Memory B cell (primary cell): Measurements from ENCODE around the gene SLC3A2.

Experiments used
- ATAC-seq: fragments of 150-1000 bp; cut with Tn5 transposase; 2 replicates; pipeline ENCODE4 v1.10.0; 2021; ENCODE audit warnings: low read depth, mild to moderate bottlenecking, moderate library complexity
- DNase-seq, 2 donors: peaks; one replicate each; pipeline ENCODE4 v3.0.0; 2022; ENCODE audit warnings: low spot score in 2 of 2
- H3K27ac Mint-ChIP-seq: one replicate; pipeline ENCODE4 v1.8.0; 2022; ENCODE audit warnings: mild to moderate bottlenecking, moderate library complexity, mixed read lengths
- H3K27me3 Mint-ChIP-seq: one replicate; pipeline ENCODE4 v1.8.0; 2022; ENCODE audit warnings: mixed read lengths
- H3K36me3 Mint-ChIP-seq: one replicate; pipeline ENCODE4 v1.8.0; 2022; ENCODE audit warnings: mild to moderate bottlenecking, mixed read lengths
- H3K4me1 Mint-ChIP-seq: one replicate; pipeline ENCODE4 v1.8.0; 2022; ENCODE audit warnings: mixed read lengths
- H3K4me3 Mint-ChIP-seq: one replicate; pipeline ENCODE4 v1.8.0; 2022; ENCODE audit warnings: mild to moderate bottlenecking, moderate library complexity, mixed read lengths
- H3K9me3 Mint-ChIP-seq: one replicate; pipeline ENCODE4 v1.8.0; 2022; ENCODE audit warnings: mixed read lengths

The SLC3A2 gene

GRCh38 chr11:62881579-62882430 is 1.1 kb downstream of the SLC3A2 start:
- Mint-ChIP-seq H3K27ac (peak overlapping the region; percentile 95), H3K4me3 (peak overlapping the region; percentile 100), H3K36me3 (peaks cover 27% of the 10 kb centered on the region), H3K27me3 (no peaks in the 10 kb centered on the region), H3K4me1 (peaks cover 26% of the 10 kb centered on the region), H3K9me3 (no peaks in the 10 kb centered on the region)
- peak; percentile 62 for ATAC-seq
- DNase-seq: peak in 1 of 2 donors; percentile 28

GRCh38 chr11:62882431-62882749 is 1.7 kb downstream of the SLC3A2 start:
- DNase-seq (no peak), ATAC-seq (no peak)
- Mint-ChIP-seq H3K27ac (peak overlapping the region; percentile 95), H3K27me3 (no peaks in the 10 kb centered on the region), H3K9me3 (no peaks in the 10 kb centered on the region), H3K36me3 (peaks cover 28% of the 10 kb centered on the region), H3K4me1 (peaks cover 26% of the 10 kb centered on the region), H3K4me3 (peak overlapping the region; percentile 100)

- H3K4me3 Mint-ChIP-seq: peak overlapping the region; percentile 100
- no peaks in the 10 kb centered on the region for H3K9me3 Mint-ChIP-seq
- H3K4me1 Mint-ChIP-seq: peaks cover 26% of the 10 kb centered on the region
- no peak for DNase-seq
- no peaks in the 10 kb centered on the region for H3K27me3 Mint-ChIP-seq
- no peak for ATAC-seq
- peak overlapping the region; percentile 95 for H3K27ac Mint-ChIP-seq
- H3K36me3 Mint-ChIP-seq: peaks cover 30% of the 10 kb centered on the region
These were observed 2.2 kb downstream of the SLC3A2 start for GRCh38 chr11:62882788-62883501.

GRCh38 chr11:62883673-62884072 is 3.0 kb downstream of the SLC3A2 start:
- Mint-ChIP-seq H3K9me3 (no peaks in the 10 kb centered on the region), H3K27ac (peak overlapping the region; percentile 95), H3K27me3 (no peaks in the 10 kb centered on the region), H3K4me3 (no peak overlapping the region), H3K36me3 (peaks cover 32% of the 10 kb centered on the region), H3K4me1 (peaks cover 26% of the 10 kb centered on the region)
- DNase-seq: no peak
- ATAC-seq: no peak

- no peaks in the 10 kb centered on the region for H3K27me3 Mint-ChIP-seq
- ATAC-seq (no peak), DNase-seq (no peak)
- H3K27ac Mint-ChIP-seq: no peak overlapping the region
- H3K4me3 Mint-ChIP-seq: no peak overlapping the region
- H3K9me3 Mint-ChIP-seq: no peaks in the 10 kb centered on the region
- H3K4me1 Mint-ChIP-seq: peaks cover 20% of the 10 kb centered on the region
- H3K36me3 Mint-ChIP-seq: peaks cover 42% of the 10 kb centered on the region
These were observed 4.5 kb downstream of the SLC3A2 start for GRCh38 chr11:62885137-62885750.

- Mint-ChIP-seq H3K27ac (no peak overlapping the region), H3K36me3 (peaks cover 33% of the 10 kb centered on the region), H3K9me3 (no peaks in the 10 kb centered on the region), H3K4me3 (no peak overlapping the region), H3K4me1 (peaks cover 8% of the 10 kb centered on the region), H3K27me3 (no peaks in the 10 kb centered on the region)
- DNase-seq (no peak), ATAC-seq (no peak)
These were observed 7.7 kb downstream of the SLC3A2 start for GRCh38 chr11:62888406-62888805.

- Mint-ChIP-seq H3K4me3 (no peak overlapping the region), H3K4me1 (peaks cover 3% of the 10 kb centered on the region), H3K27ac (no peak overlapping the region), H3K36me3 (peaks cover 28% of the 10 kb centered on the region), H3K9me3 (no peaks in the 10 kb centered on the region), H3K27me3 (no peaks in the 10 kb centered on the region)
- DNase-seq (no peak), ATAC-seq (no peak)
These were observed 8.4 kb downstream of the SLC3A2 start for GRCh38 chr11:62889126-62889483.

GRCh38 chr11:62889484-62890437 is 9.1 kb downstream of the SLC3A2 start:
- no peak overlapping the region for H3K4me3 Mint-ChIP-seq
- ATAC-seq (no peak), DNase-seq (no peak)
- peaks cover 24% of the 10 kb centered on the region for H3K36me3 Mint-ChIP-seq
- H3K4me1 Mint-ChIP-seq: no peaks in the 10 kb centered on the region
- H3K9me3 Mint-ChIP-seq: no peaks in the 10 kb centered on the region
- no peak overlapping the region for H3K27ac Mint-ChIP-seq
- H3K27me3 Mint-ChIP-seq: peaks cover 2% of the 10 kb centered on the region

- Mint-ChIP-seq H3K9me3 (no peaks in the 10 kb centered on the region), H3K27me3 (peaks cover 9% of the 10 kb centered on the region), H3K4me1 (no peaks in the 10 kb centered on the region), H3K27ac (no peak overlapping the region), H3K36me3 (peaks cover 14% of the 10 kb centered on the region), H3K4me3 (no peak overlapping the region)
- ATAC-seq (no peak), DNase-seq (no peak)
These were observed 11.6 kb downstream of the SLC3A2 start for GRCh38 chr11:62892077-62892922.

- DNase-seq: no peak
- peaks cover 19% of the 10 kb centered on the region for H3K27me3 Mint-ChIP-seq
- no peak for ATAC-seq
- H3K4me1 Mint-ChIP-seq: no peaks in the 10 kb centered on the region
- no peak overlapping the region for H3K4me3 Mint-ChIP-seq
- no peaks in the 10 kb centered on the region for H3K36me3 Mint-ChIP-seq
- H3K9me3 Mint-ChIP-seq: no peaks in the 10 kb centered on the region
- H3K27ac Mint-ChIP-seq: no peak overlapping the region
These were observed 14.8 kb downstream of the SLC3A2 start for GRCh38 chr11:62895501-62895900.

GRCh38 chr11:62896049-62896448 is 15.4 kb downstream of the SLC3A2 start:
- H3K4me3 Mint-ChIP-seq: no peak overlapping the region
- ATAC-seq (no peak), DNase-seq (no peak)
- H3K27ac Mint-ChIP-seq: no peak overlapping the region
- no peaks in the 10 kb centered on the region for H3K4me1 Mint-ChIP-seq
- no peaks in the 10 kb centered on the region for H3K36me3 Mint-ChIP-seq
- no peaks in the 10 kb centered on the region for H3K9me3 Mint-ChIP-seq
- peaks cover 19% of the 10 kb centered on the region for H3K27me3 Mint-ChIP-seq

- peaks cover 22% of the 10 kb centered on the region for H3K27me3 Mint-ChIP-seq
- no peaks in the 10 kb centered on the region for H3K9me3 Mint-ChIP-seq
- H3K36me3 Mint-ChIP-seq: no peaks in the 10 kb centered on the region
- ATAC-seq: no peak
- H3K4me3 Mint-ChIP-seq: no peak overlapping the region
- H3K27ac Mint-ChIP-seq: no peak overlapping the region
- H3K4me1 Mint-ChIP-seq: no peaks in the 10 kb centered on the region
- DNase-seq: no peak
These were observed 16.6 kb downstream of the SLC3A2 start for GRCh38 chr11:62897311-62897710.

GRCh38 chr11:62898027-62898426 is 17.3 kb downstream of the SLC3A2 start:
- H3K27ac Mint-ChIP-seq: no peak overlapping the region
- no peaks in the 10 kb centered on the region for H3K36me3 Mint-ChIP-seq
- H3K4me1 Mint-ChIP-seq: no peaks in the 10 kb centered on the region
- no peak overlapping the region for H3K4me3 Mint-ChIP-seq
- H3K9me3 Mint-ChIP-seq: no peaks in the 10 kb centered on the region
- peaks cover 23% of the 10 kb centered on the region for H3K27me3 Mint-ChIP-seq
- DNase-seq: no peak
- no peak for ATAC-seq
